Esophagus squamous epithelium (tissue), 5 donors: ENCODE measurements around the gene GRPEL1. TPM values are rescaled to one million over a fixed set of nuclear protein-coding genes. Genes with fewer than 3 reads are reported as not detected.

Source experiments
- DNase-seq: peaks from one replicate; lab custom pipeline; 2025; lab: John Stamatoyannopoulos, UW
- H3K27ac ChIP-seq, 4 donors: fragments of 200-600 bp; sonication (generic); one replicate each; pipeline ENCODE4 v1.5.1; 2016 to 2019; ENCODE audit warnings: mild to moderate bottlenecking in 1 of 4
- H3K27me3 ChIP-seq, 4 donors: fragments of 200-600 bp; sonication (generic); 1 replicate in 3 of 4; 2 replicates in 1 of 4; pipeline versions ENCODE4 v1.5.1 to v1.6.0; 2017 to 2021; ENCODE audit warnings: antibody characterized with exemption in 1 of 4
- H3K36me3 ChIP-seq, 3 donors: fragments of 200-600 bp; sonication (generic); one replicate each; pipeline ENCODE4 v1.5.1; 2016 to 2019
- H3K4me1 ChIP-seq, 3 donors: fragments of 200-600 bp; sonication (generic); one replicate each; pipeline ENCODE4 v1.5.1; 2017 to 2019
- H3K4me3 ChIP-seq, 4 donors: fragments of 200-600 bp; sonication (generic); 1 replicate in 3 of 4; 2 replicates in 1 of 4; pipeline ENCODE4 v1.5.1; 2016 to 2019; ENCODE audit warnings: mild to moderate bottlenecking in 2 of 4, moderate library complexity in 1 of 4
- H3K9me3 ChIP-seq, 3 donors: fragments of 200-600 bp; sonication (generic); one replicate each; pipeline ENCODE4 v1.5.1; 2016 to 2019
- POLR2A ChIP-seq, 4 donors: fragments of 450-650 bp; IDR thresholded peaks; one replicate each; pipeline ENCODE4 v1.6.1; 2017; ENCODE audit warnings: antibody characterized with exemption in 4 of 4, mild to moderate bottlenecking in 4 of 4, moderate library complexity in 3 of 4
- WGBS, 2 donors: methylation state at CpG; one replicate each; pipeline ENCODE4 v1.1.5; 2018; 5-methylcytosine and 5-hydroxymethylcytosine counted together
- intact Hi-C: fragments of 100-400 bp; cut with DNase I; formaldehyde crosslinking; loops from one replicate; pipeline ENCODE4 v1.15.0; 2022
- total RNA-seq, 4 donors: library from RNA; depleted of rRNA; stranded (reverse); fragments of >200 nt; gene quantifications; one replicate each; pipeline ENCODE4 v1.1.0, GENCODE V29; 2016
- TF ChIP-seq, protein P1 (sequence below), 6 experiments: fragments of 450-650 bp in 4 of 6; fragments of 200-600 bp in 2 of 6; sonication (generic) in 2 of 6; IDR thresholded peaks; one replicate each; pipeline ENCODE4 v1.5.1; 2016 to 2019; ENCODE audit warnings: antibody characterized with exemption in 6 of 6, mild to moderate bottlenecking in 4 of 6, moderate library complexity in 4 of 6
- donor health status: DM: yes; HTN: yes; CAD: no.

GRPEL1 gene
- total RNA-seq, 4 donors from 2014 or later: 16.6 to 30.6 (median 20.7) TPM

DNA sequence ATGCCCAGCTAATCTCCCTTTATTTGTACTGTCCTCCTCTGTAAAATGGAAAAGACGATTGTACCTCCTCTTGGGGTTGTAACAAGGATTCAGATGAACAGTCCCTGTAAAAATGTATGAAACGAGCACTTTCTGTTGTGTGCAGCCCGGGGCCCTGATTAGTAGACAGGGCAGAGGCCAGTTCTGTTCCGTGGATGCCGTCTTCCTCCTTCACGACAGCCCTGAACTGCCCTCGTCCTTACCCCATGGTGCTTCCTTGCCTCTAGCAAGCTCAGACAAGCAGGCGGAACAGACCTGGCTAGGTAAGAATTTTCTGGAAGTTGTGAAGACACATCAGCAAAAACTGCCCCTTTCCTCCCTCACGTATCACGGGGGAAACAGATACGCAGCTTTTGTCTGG lies 47.0 kb downstream of the GRPEL1 start:
- Histone ChIP-seq H3K27ac (no peak overlapping the region), H3K9me3 (no peaks in the 10 kb centered on the region), H3K36me3 (peaks cover 35 to 99% (median 47%) of the 10 kb centered on the region in 3 donors), H3K4me1 (no peaks in the 10 kb centered on the region), H3K27me3 (no peaks in the 10 kb centered on the region), H3K4me3 (no peak overlapping the region)
- 82 to 85% methylated on average over 10 to 11 of the region's 11 CpGs for WGBS, 2 donors
- TF ChIP-seq POLR2A (IDR thresholded peaks at IDR 0.05): no peak
- TF ChIP-seq, protein P1, sequence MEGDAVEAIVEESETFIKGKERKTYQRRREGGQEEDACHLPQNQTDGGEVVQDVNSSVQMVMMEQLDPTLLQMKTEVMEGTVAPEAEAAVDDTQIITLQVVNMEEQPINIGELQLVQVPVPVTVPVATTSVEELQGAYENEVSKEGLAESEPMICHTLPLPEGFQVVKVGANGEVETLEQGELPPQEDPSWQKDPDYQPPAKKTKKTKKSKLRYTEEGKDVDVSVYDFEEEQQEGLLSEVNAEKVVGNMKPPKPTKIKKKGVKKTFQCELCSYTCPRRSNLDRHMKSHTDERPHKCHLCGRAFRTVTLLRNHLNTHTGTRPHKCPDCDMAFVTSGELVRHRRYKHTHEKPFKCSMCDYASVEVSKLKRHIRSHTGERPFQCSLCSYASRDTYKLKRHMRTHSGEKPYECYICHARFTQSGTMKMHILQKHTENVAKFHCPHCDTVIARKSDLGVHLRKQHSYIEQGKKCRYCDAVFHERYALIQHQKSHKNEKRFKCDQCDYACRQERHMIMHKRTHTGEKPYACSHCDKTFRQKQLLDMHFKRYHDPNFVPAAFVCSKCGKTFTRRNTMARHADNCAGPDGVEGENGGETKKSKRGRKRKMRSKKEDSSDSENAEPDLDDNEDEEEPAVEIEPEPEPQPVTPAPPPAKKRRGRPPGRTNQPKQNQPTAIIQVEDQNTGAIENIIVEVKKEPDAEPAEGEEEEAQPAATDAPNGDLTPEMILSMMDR (IDR thresholded peaks at IDR 0.05): no peak
- DNase-seq: no peak
- intact Hi-C loops: no loop called here

DNA sequence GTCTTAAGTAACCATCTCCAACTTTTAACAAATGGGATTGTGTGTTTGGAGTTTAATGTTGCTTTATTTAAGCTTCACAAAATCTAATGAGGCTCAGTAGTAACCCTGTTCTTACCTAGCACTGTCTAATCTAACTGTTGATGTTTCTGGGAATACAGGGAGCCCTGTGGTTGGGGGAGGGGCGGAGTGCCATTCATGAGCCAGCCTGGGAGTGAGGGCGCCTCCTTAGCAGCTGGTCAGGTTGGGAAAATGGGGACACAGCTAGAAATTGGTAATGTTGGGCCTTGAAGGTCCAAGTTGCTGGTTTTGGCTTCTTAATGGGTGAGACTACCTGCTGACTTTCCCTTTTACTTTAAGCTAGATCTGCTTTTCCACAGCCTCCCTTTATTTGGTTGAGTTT lies 47.6 kb downstream of the GRPEL1 start:
- no peaks in the 10 kb centered on the region for H3K4me1 ChIP-seq
- no peak overlapping the region for H3K27ac ChIP-seq
- no peak for DNase-seq
- intact Hi-C loops: no loop called here
- 77 to 84% methylated on average over 2 of the region's 2 CpGs for WGBS, 2 donors
- peaks cover 30 to 99% (median 47%) of the 10 kb centered on the region in 3 donors for H3K36me3 ChIP-seq
- H3K9me3 ChIP-seq: no peaks in the 10 kb centered on the region
- H3K27me3 ChIP-seq: no peaks in the 10 kb centered on the region
- TF ChIP-seq POLR2A (IDR thresholded peaks at IDR 0.05): no peak
- TF ChIP-seq, protein P1 (IDR thresholded peaks at IDR 0.05): no peak
- H3K4me3 ChIP-seq: no peak overlapping the region

DNA sequence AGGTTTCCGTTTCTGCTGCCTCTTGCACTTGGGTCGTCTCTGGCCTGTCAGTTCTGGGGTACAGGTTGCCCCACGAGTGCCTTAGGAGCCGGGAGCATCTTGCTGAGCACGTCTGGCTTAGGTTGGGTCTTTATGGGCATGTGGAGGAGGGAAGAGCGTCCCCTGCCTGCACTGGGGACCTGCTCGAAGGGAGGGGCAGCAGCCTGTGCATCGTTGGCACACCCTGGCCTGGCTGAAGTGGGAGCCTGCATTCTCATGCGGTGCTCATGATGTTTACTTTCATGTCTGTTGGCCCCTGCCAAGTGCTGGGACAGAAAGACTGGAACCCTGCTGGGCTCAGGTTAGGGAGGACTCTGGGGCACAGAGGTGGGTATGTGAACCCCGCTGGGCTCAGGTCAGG lies 48.5 kb downstream of the GRPEL1 start:
- intact Hi-C loops: no loop called here
- H3K27ac ChIP-seq: no peak overlapping the region
- TF ChIP-seq, protein P1 (IDR thresholded peaks at IDR 0.05): no peak
- TF ChIP-seq POLR2A (IDR thresholded peaks at IDR 0.05): no peak
- H3K9me3 ChIP-seq: no peaks in the 10 kb centered on the region
- H3K4me1 ChIP-seq: no peaks in the 10 kb centered on the region
- H3K36me3 ChIP-seq: peaks cover 31 to 99% (median 48%) of the 10 kb centered on the region in 3 donors
- no peak overlapping the region for H3K4me3 ChIP-seq
- 83% methylated on average over 3 of the region's 10 CpGs; no CpG with 5 or more reads in 1 of the 2 donors for WGBS, 2 donors
- H3K27me3 ChIP-seq: no peaks in the 10 kb centered on the region
- DNase-seq: no peak

DNA sequence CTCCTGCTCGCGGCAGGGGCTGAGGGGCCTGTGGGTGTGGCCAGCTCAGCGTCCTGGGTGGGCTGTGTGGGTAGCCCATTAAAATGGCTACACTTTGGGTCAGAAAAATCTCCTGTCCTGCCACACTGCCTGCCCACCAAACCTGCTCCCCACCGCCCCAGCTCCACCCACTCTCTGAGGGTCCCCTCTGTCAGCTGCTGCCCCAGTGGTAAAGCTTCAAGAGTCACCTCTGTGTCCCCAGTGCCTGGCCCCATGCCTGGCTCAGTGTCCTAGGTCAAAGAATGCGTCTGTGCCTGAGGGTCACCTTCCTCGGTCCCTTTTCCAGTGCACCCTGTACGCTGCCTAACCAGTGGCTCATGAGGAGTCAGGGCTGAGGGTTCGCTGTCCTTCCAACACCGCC lies 49.6 kb downstream of the GRPEL1 start:
- no peak for DNase-seq
- no peaks in the 10 kb centered on the region for H3K9me3 ChIP-seq
- TF ChIP-seq, protein P1 (IDR thresholded peaks at IDR 0.05): no peak
- TF ChIP-seq POLR2A (IDR thresholded peaks at IDR 0.05): no peak
- peaks cover 27 to 99% (median 50%) of the 10 kb centered on the region in 3 donors for H3K36me3 ChIP-seq
- H3K4me1 ChIP-seq: no peaks in the 10 kb centered on the region
- intact Hi-C loops: no loop called here
- no peak overlapping the region for H3K27ac ChIP-seq
- 92 to 93% methylated on average over 8 of the region's 9 CpGs for WGBS, 2 donors
- H3K4me3 ChIP-seq: no peak overlapping the region
- no peaks in the 10 kb centered on the region for H3K27me3 ChIP-seq

DNA sequence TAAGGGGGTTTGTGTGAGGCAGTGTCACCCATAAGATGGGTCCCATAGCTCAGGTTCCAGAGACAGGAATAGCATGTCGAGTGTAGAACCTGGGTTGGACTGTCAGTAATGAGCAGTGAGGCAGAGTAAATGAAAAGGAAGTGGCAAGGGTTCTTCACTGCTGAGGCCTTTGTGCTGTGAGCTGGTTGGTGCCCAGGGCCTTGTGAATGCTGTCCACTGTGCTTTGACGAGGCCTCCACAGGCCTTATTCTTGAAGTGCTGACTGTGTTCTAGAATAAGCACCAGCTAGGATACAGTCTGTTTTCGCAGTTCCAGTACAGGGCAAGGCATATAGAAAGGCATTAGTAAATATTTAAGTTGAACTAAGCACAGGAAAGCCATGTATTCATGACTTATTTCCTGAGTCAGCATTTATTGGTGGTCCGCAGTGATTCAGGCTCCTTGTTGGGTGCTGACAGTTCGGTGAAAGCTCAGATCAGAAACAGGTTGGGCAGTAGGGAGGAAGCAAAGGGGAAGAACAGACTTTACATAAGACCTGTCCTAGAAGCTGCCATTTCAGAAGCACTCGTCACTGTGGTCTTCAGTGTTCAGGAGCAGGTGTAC lies 50.3 kb downstream of the GRPEL1 start:
- WGBS, 2 donors: 90 to 95% methylated on average over 6 of the region's 6 CpGs
- TF ChIP-seq, protein P1 (IDR thresholded peaks at IDR 0.05): no peak
- TF ChIP-seq POLR2A (IDR thresholded peaks at IDR 0.05): no peak

More for the DNA sequence above, 50.3 kb downstream of the GRPEL1 start:
- Histone ChIP-seq H3K4me1 (no peaks in the 10 kb centered on the region), H3K9me3 (no peaks in the 10 kb centered on the region), H3K36me3 (peaks cover 30 to 99% (median 55%) of the 10 kb centered on the region in 3 donors), H3K4me3 (no peak overlapping the region), H3K27ac (no peak overlapping the region), H3K27me3 (no peaks in the 10 kb centered on the region)
- intact Hi-C loops: no loop called here
- no peak for DNase-seq
